Naive B cell (primary cell): Measurements from ENCODE around the gene ITCH. TPM values are rescaled to one million over a fixed set of nuclear protein-coding genes. Genes with fewer than 3 reads are reported as not detected.
"Not testable (repeated sequence)": the region's sequence is repeated elsewhere in the genome, so short reads cannot be mapped to it uniquely, and the experiment has no call there.

Experiments used
- ATAC-seq, 2 donors: fragments of 150-1000 bp; cut with Tn5 transposase; 2 replicates each; pipeline ENCODE4 v1.10.0; 2021; ENCODE audit warnings: low read depth in 2 of 2, mild to moderate bottlenecking in 2 of 2, moderate library complexity in 2 of 2
- DNase-seq: peaks from one replicate; pipeline ENCODE4 v3.0.0; 2022
- H3K27ac Mint-ChIP-seq, 6 donors: one replicate each; pipeline ENCODE4 v1.8.0; 2020 to 2022; ENCODE audit warnings: mild to moderate bottlenecking in 6 of 6, mixed read lengths in 6 of 6, moderate library complexity in 5 of 6, inconsistent platforms in 2 of 6
- H3K27me3 Mint-ChIP-seq, 3 donors: one replicate each; pipeline ENCODE4 v1.8.0; 2021 to 2022; ENCODE audit warnings: mixed read lengths in 3 of 3, mild to moderate bottlenecking in 1 of 3
- H3K36me3 Mint-ChIP-seq, 2 donors: one replicate each; pipeline ENCODE4 v1.8.0; 2020 to 2022; ENCODE audit warnings: mixed read lengths in 2 of 2, inconsistent platforms in 1 of 2, mild to moderate bottlenecking in 1 of 2
- H3K4me1 Mint-ChIP-seq, 3 donors: one replicate each; pipeline ENCODE4 v1.8.0; 2020 to 2022; ENCODE audit warnings: mixed read lengths in 3 of 3, inconsistent platforms in 1 of 3, mild to moderate bottlenecking in 1 of 3, moderate library complexity in 1 of 3
- H3K4me3 Mint-ChIP-seq, 8 donors: one replicate each; pipeline ENCODE4 v1.8.0; 2020 to 2022; ENCODE audit warnings: mild to moderate bottlenecking in 8 of 8, mixed read lengths in 8 of 8, moderate library complexity in 8 of 8, inconsistent platforms in 2 of 8
- H3K9me3 Mint-ChIP-seq, 7 donors: one replicate each; pipeline ENCODE4 v1.8.0; 2020 to 2022; ENCODE audit warnings: mixed read lengths in 7 of 7, mild to moderate bottlenecking in 5 of 7, inconsistent platforms in 2 of 7, moderate library complexity in 1 of 7
- polyA plus RNA-seq, 6 donors: library from polyadenylated mRNA; unstranded; fragments of 300-500 nt; fragmentation: Illumina TruSeq; gene quantifications; one replicate each; pipeline ENCODE4 v1.2.3, GENCODE V29; 2021; ENCODE audit warnings: low read depth in 6 of 6

Gene ITCH
- polyA plus RNA-seq, 6 donors from 2014 or later: 8.1 to 36.0 (median 25.3) TPM

DNA sequence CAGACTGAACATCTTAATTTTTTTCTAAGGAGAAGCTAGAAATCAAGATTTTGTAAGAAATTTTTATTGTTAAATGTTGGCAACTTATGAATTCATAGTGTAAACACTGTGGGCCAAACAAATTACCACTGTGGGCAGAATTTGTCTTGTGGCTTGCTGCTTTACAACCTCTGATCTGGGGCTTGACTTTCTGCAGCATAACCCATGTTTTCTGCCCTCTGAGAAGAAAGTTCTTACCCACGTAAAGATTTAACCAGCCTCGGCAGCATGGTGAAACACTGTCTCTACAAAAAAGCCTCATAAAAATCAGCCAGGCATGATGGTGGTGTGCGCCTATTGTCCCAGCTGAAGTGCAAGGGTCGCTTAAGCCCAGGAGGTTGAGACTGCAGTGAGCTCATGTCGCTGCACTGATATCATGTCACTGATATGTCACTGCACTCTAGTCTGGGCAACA lies 12.9 kb downstream of the ITCH start:
- no peaks in the 10 kb centered on the region for H3K9me3 Mint-ChIP-seq
- ATAC-seq (no peak), DNase-seq (no peak)
- peak overlapping the region in 3 of 6 donors; percentile 11 to 72 (median 39) for H3K27ac Mint-ChIP-seq
- peaks cover 6 to 31% (median 26%) of the 10 kb centered on the region in 3 donors for H3K4me1 Mint-ChIP-seq
- no peaks in the 10 kb centered on the region for H3K27me3 Mint-ChIP-seq
- no peak overlapping the region for H3K4me3 Mint-ChIP-seq
- peaks cover 0 to 5% of the 10 kb centered on the region in 2 donors for H3K36me3 Mint-ChIP-seq

DNA sequence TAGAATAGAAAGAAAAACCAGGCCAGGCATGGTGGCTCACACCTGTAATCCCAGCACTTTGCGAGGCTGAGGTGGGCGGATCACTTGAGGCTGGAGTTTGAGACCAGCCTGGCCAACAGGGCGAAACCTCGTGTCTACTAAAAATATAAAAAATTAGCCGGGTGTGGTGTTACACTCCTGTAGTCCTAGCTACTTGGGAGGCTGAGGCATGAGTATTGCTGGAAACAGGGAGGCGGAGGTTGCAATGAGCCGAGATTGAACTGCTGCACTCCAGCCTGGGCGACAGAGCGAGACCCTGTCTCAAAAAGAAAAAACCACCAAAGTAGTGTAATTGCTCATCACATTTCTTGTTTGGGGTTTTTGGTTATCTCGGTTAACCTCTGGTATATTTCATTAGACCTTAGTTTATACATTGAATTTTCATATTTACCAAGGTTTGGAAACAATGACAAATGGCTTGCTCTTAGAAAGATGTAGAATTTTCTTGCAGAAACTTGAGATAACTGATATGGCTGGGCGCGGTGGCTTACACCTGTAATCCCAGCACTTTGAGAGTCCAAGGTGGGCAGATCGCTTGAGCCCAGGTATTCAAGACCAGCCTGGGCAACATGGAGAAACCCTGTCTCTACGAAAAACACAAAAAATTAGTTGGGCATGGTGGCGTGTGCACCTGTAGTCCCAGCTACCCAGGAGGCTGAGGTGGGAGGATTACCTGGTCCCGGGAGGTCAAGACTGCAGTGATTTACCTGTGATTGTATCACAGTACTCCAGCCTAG lies 14.2 kb downstream of the ITCH start:
- H3K4me3 Mint-ChIP-seq: peak overlapping the region in 1 of 8 donors; percentile 31
- DNase-seq (no peak), ATAC-seq (no peak)
- peak overlapping the region in 2 of 6 donors; percentile 11 to 34 for H3K27ac Mint-ChIP-seq
- H3K27me3 Mint-ChIP-seq: no peaks in the 10 kb centered on the region
- H3K36me3 Mint-ChIP-seq: peaks cover 0 to 5% of the 10 kb centered on the region in 2 donors
- H3K9me3 Mint-ChIP-seq: no peaks in the 10 kb centered on the region
- peaks cover 6 to 33% (median 32%) of the 10 kb centered on the region in 3 donors for H3K4me1 Mint-ChIP-seq

DNA sequence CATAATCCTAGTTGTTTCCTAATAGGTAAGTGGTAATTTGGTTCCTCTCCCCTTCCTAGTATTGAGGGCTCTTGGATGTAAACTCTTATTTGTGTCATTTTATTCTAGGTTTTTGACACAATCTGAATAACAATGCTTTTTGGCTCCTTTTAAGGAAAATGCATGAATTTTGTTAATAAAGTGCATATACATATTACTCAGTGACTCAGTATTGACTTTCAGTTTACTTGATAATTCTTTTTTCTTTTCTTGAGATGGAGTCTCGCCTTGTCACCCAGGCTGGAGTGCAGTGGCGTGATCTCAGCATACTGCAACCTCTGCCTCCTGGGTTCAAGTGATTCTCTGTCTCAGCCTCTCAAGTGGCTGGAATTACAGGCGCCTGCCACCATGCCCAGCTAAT lies 19.1 kb downstream of the ITCH start:
- DNase-seq (no peak), ATAC-seq (no peak)
- no peak overlapping the region for H3K4me3 Mint-ChIP-seq
- H3K9me3 Mint-ChIP-seq: no peaks in the 10 kb centered on the region
- peaks cover 3 to 49% (median 30%) of the 10 kb centered on the region in 3 donors for H3K4me1 Mint-ChIP-seq
- no peaks in the 10 kb centered on the region for H3K36me3 Mint-ChIP-seq
- peak overlapping the region in 1 of 6 donors; percentile 51 for H3K27ac Mint-ChIP-seq
- H3K27me3 Mint-ChIP-seq: no peaks in the 10 kb centered on the region

DNA sequence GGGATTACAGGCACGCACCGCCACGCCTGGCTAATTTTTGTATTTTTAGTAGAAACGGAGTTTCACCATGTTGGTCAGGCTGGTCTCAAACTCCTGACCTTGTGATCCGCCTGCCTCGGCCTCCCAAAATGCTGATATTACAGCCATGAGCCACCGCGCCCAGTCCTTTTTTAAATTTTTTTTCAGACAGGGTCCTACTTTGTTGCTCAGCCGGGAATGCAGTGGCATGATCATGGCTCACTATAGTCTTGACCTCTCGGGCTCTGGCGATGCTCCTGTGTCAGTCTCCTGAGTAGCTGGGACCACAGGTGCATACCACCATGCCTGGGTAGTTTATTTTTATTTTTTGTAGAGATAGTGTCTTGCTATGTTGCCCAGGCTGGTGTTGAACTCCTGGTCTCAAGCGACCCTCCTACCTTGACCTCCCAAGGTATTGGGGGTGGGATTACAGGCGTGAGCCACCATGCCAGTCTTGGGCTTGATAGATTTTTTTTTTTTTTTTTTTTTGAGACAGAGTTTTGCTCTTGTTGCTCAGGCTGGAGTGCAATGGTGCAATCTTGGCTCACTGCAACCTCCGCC lies 19.9 kb downstream of the ITCH start:
- Mint-ChIP-seq H3K4me1 (peaks cover 6 to 49% (median 36%) of the 10 kb centered on the region in 3 donors), H3K27ac (peak overlapping the region in 2 of 6 donors; percentile 33 to 64)
- not testable (repeated sequence) for H3K4me3 Mint-ChIP-seq, H3K27me3 Mint-ChIP-seq, H3K9me3 Mint-ChIP-seq, ATAC-seq, H3K36me3 Mint-ChIP-seq, DNase-seq

GRCh38 chr20:34385464-34385863 lies 22.4 kb downstream of the ITCH start:
- Mint-ChIP-seq H3K9me3 (no peaks in the 10 kb centered on the region), H3K27me3 (no peaks in the 10 kb centered on the region), H3K27ac (peak overlapping the region in 2 of 6 donors; percentile 6 to 14), H3K4me3 (no peak overlapping the region), H3K36me3 (peaks cover 0 to 6% of the 10 kb centered on the region in 2 donors), H3K4me1 (peaks cover 22 to 57% (median 41%) of the 10 kb centered on the region in 3 donors)
- DNase-seq (no peak), ATAC-seq (peak; percentile 61 to 63)

GRCh38 chr20:34388000-34388399 lies 24.9 kb downstream of the ITCH start:
- DNase-seq: no peak
- Mint-ChIP-seq H3K36me3 (peaks cover under 1 to 12% of the 10 kb centered on the region in 2 donors), H3K4me3 (peak overlapping the region in 6 of 8 donors; percentile 21 to 83 (median 61)), H3K27ac (peak overlapping the region in 3 of 6 donors; percentile 40 to 97 (median 53)), H3K4me1 (peaks cover 26 to 58% (median 40%) of the 10 kb centered on the region in 3 donors), H3K9me3 (no peaks in the 10 kb centered on the region), H3K27me3 (no peaks in the 10 kb centered on the region)
- ATAC-seq: peak in 1 of 2 donors; percentile 25

DNA sequence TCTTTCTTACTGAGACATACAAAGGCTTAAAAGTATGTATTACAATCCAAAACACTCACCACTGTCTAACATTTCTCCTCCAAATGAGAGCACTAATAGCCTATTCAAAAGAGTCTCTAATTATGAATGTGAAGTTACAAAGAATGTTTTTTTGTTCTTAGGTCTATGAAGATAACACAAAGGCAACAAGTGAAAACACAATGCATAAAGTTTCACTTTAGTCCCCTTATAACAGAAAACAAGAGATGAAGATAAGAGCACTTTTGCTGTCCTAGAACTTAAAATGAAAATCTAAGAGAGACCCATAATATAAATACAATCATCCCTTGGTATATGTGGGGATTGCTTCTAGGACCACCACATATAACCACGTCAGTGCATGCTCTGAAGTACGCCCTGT lies 25.6 kb downstream of the ITCH start:
- H3K27me3 Mint-ChIP-seq: no peaks in the 10 kb centered on the region
- H3K27ac Mint-ChIP-seq: peak overlapping the region in 3 of 6 donors; percentile 40 to 53 (median 47)
- H3K36me3 Mint-ChIP-seq: peaks cover 8 to 17% of the 10 kb centered on the region in 2 donors
- DNase-seq (no peak), ATAC-seq (no peak)
- H3K4me3 Mint-ChIP-seq: peak overlapping the region in 6 of 8 donors; percentile 1 to 83 (median 43)
- H3K9me3 Mint-ChIP-seq: no peaks in the 10 kb centered on the region
- peaks cover 31 to 55% (median 46%) of the 10 kb centered on the region in 3 donors for H3K4me1 Mint-ChIP-seq

GRCh38 chr20:34389206-34389953 lies 26.3 kb downstream of the ITCH start:
- Mint-ChIP-seq H3K27me3 (no peaks in the 10 kb centered on the region), H3K36me3 (peaks cover 8 to 17% of the 10 kb centered on the region in 2 donors), H3K4me1 (peaks cover 31 to 53% (median 47%) of the 10 kb centered on the region in 3 donors), H3K27ac (peak overlapping the region in 5 of 6 donors; percentile 39 to 86 (median 57)), H3K4me3 (peak overlapping the region in 3 of 8 donors; percentile 22 to 73 (median 47)), H3K9me3 (no peaks in the 10 kb centered on the region)
- no peak for DNase-seq
- ATAC-seq: no peak

- DNase-seq: no peak
- H3K4me3 Mint-ChIP-seq: peak overlapping the region in 3 of 8 donors; percentile 22 to 73 (median 47)
- H3K27me3 Mint-ChIP-seq: no peaks in the 10 kb centered on the region
- peak overlapping the region in 5 of 6 donors; percentile 39 to 86 (median 57) for H3K27ac Mint-ChIP-seq
- H3K36me3 Mint-ChIP-seq: peaks cover 8 to 17% of the 10 kb centered on the region in 2 donors
- no peaks in the 10 kb centered on the region for H3K9me3 Mint-ChIP-seq
- H3K4me1 Mint-ChIP-seq: peaks cover 35 to 52% (median 49%) of the 10 kb centered on the region in 3 donors
- no peak for ATAC-seq
Measured at GRCh38 chr20:34389954-34390555, 27.0 kb downstream of the ITCH start.

- Mint-ChIP-seq H3K27ac (peak overlapping the region in 2 of 6 donors; percentile 18 to 41), H3K9me3 (no peaks in the 10 kb centered on the region), H3K36me3 (peaks cover 15% of the 10 kb centered on the region in 2 donors), H3K27me3 (no peaks in the 10 kb centered on the region), H3K4me3 (no peak overlapping the region), H3K4me1 (peaks cover 16 to 28% (median 16%) of the 10 kb centered on the region in 3 donors)
- ATAC-seq (no peak), DNase-seq (no peak)
Measured at GRCh38 chr20:34396408-34396807, 33.3 kb downstream of the ITCH start.

DNA sequence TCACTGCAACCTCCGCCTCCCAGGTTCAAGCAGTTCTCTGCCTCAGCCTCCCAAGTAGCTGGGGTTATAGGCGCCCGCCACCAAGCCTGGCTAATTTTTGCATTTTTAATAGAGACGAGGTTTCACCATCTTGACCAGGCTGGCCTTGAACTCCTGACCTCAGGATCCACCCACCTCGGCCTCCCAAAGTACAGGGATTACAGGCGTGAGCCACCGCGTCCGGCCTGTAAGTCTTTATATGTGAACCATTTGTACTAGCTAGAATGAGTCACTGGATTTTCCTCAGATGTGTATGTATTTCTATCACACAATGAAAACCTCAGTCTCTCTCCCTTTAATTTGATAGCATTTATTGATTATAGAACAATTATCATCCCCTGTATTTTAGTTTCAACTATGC lies 34.0 kb downstream of the ITCH start:
- no peak for DNase-seq
- Mint-ChIP-seq H3K9me3 (no peaks in the 10 kb centered on the region), H3K4me3 (no peak overlapping the region), H3K4me1 (peaks cover 18 to 31% (median 19%) of the 10 kb centered on the region in 3 donors), H3K27ac (no peak overlapping the region), H3K27me3 (no peaks in the 10 kb centered on the region), H3K36me3 (peaks cover 15% of the 10 kb centered on the region in 2 donors)
- no peak for ATAC-seq

DNA sequence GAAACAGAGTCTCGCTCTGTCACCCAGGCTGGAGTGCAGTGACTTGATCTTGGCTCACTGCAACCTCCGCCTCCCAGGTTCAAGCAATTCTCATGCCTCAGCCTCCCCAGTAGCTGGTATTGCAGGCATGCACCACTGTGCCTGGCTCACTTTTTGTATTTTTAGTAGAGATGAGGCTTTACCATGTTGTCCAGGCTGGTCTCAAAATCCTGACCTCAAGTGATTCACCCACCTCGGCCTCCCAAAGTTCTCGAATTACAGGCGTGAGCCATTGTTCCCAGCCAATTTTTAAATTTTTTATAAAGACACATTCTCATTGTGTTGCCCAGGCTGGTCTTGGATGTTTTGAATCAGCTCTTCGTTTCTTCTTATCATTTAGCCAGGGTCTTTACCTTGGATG lies 37.7 kb downstream of the ITCH start:
- H3K36me3 Mint-ChIP-seq, ATAC-seq, H3K4me3 Mint-ChIP-seq, DNase-seq, H3K9me3 Mint-ChIP-seq, H3K27me3 Mint-ChIP-seq: not testable (repeated sequence)
- H3K27ac Mint-ChIP-seq: peak overlapping the region in 5 of 6 donors; percentile 3 to 66 (median 33)
- peaks cover 22 to 50% (median 33%) of the 10 kb centered on the region in 3 donors for H3K4me1 Mint-ChIP-seq
